AG04450 (cell line): ENCODE measurements around the gene ZNHIT2. TPM values are rescaled to one million over a fixed set of nuclear protein-coding genes. Genes with fewer than 3 reads are reported as not detected.
A peak's percentile ranks its signal among the peaks of the same experiment; 100 is the strongest.

Source experiments
- CTCF ChIA-PET: fragments of 300-600, 350-600 bp; formaldehyde crosslinking; extraction: SDS; loops from one replicate; lab custom pipeline; 2022; ENCODE audit warnings: antibody characterized with exemption, inconsistent platforms; lab: Charles Lee
- POLR2A ChIA-PET: fragments of 350-600 bp; formaldehyde crosslinking; extraction: SDS; loops from one replicate; lab custom pipeline; 2021; ENCODE audit warnings: antibody characterized with exemption, inconsistent platforms; lab: Yijun Ruan, JAX
- DNase-seq: peaks from one replicate; pipeline ENCODE4 v3.0.0-alpha.2; 2011; ENCODE audit warnings: low read depth, low spot score
- H3K27ac ChIP-seq: one replicate; pipeline ENCODE4 v1.5.1; 2012; ENCODE audit warnings: low read depth, low read length, control low read depth
- H3K27me3 ChIP-seq: one replicate; pipeline ENCODE4 v1.6.0; 2012; ENCODE audit warnings: low read length; ENCODE audit not compliant: control insufficient read depth, insufficient read depth
- H3K4me3 ChIP-seq: 2 replicates; pipeline ENCODE4 v1.5.1; 2011; ENCODE audit warnings: mild to moderate bottlenecking, low read depth, low read length, control low read depth
- H3K9me3 ChIP-seq: 2 replicates; pipeline ENCODE4 v1.5.1; 2012; ENCODE audit warnings: low read length; ENCODE audit not compliant: control insufficient read depth, insufficient read depth
- polyA plus RNA-seq: library from polyadenylated mRNA; depleted of rRNA; stranded (reverse); fragments of >200 nt; gene quantifications from 2 replicates; pipeline ENCODE4 v1.2.3, GENCODE V29; 2011
- TF ChIP-seq, protein P1 (sequence below): IDR thresholded peaks from 2 replicates; pipeline ENCODE4 v1.5.1; 2011; ENCODE audit warnings: low read depth, low read length, control low read depth, inconsistent platforms

Gene ZNHIT2
- polyA plus RNA-seq, 1 experiment = 3.1 TPM

- Histone ChIP-seq H3K27ac (no peak overlapping the region), H3K4me3 (peak overlapping the region; percentile 77), H3K9me3 (no peaks in the 10 kb centered on the region), H3K27me3 (no peaks in the 10 kb centered on the region)
- POLR2A ChIA-PET = interaction anchor here (0.9 to 2.6 kb wide), 3 partner anchors 14 to 25 kb away, joined by 3 to 9 read pairs (median 5); partner anchors contain the start of genes FAU and MRPL49
- DNase-seq = no peak
- TF ChIP-seq, protein P1, sequence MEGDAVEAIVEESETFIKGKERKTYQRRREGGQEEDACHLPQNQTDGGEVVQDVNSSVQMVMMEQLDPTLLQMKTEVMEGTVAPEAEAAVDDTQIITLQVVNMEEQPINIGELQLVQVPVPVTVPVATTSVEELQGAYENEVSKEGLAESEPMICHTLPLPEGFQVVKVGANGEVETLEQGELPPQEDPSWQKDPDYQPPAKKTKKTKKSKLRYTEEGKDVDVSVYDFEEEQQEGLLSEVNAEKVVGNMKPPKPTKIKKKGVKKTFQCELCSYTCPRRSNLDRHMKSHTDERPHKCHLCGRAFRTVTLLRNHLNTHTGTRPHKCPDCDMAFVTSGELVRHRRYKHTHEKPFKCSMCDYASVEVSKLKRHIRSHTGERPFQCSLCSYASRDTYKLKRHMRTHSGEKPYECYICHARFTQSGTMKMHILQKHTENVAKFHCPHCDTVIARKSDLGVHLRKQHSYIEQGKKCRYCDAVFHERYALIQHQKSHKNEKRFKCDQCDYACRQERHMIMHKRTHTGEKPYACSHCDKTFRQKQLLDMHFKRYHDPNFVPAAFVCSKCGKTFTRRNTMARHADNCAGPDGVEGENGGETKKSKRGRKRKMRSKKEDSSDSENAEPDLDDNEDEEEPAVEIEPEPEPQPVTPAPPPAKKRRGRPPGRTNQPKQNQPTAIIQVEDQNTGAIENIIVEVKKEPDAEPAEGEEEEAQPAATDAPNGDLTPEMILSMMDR = no peak
- CTCF ChIA-PET = interaction anchor here (1.6 kb wide), 1 partner anchor 16 kb away, joined by 4 read pairs; no protein-coding TSS in a partner anchor
These were observed 20.6 kb downstream of the ZNHIT2 start for GRCh38 chr11:65096926-65097325.

DNA sequence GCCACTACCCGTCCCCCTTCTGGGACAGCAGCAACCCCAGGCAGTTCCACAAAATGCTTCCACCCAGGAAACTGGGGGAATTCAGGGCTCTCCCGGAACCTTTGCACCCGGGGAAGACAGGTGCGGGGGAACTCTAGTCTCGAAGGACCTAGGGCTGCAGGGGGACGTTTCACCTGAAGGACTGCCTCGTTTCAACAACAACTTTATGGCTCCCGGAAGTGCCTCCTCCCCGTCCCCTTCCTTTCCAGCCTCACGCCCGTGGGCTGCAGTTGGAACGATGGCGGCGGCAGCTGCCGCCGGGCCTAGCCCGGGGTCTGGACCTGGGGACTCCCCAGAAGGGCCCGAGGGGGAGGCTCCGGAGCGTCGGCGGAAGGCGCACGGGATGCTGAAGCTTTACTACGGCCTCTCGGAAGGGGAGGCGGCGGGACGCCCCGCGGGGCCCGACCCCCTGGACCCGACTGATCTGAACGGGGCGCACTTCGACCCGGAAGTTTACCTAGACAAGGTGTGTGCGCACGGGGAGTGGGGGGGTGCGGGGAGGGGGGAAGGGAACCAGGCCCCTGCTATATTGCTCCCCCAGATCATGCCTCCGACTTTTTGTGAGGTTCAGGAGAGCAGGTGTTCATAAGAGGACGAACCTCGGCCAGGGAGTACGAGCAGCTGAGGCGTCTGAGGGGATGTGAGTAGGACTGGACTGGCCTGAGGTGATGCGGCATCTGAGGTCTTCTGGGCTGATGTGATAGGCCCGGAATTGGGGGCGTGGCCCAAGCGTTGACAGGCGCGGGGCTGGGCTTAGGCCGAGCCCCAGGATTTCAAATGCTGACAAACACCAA lies 21.3 kb downstream of the ZNHIT2 start, which contains the start of gene VPS51:
TSS of gene VPS51 (plus strand) at position 241 of the 833 bp plus-strand sequence. CDS start at position 278, 37 bp downstream.
- CTCF ChIA-PET = interaction anchor here (1.6 kb wide), 1 partner anchor 17 kb away, joined by 4 read pairs; no protein-coding TSS in a partner anchor
- H3K27me3 ChIP-seq = no peaks in the 10 kb centered on the region
- POLR2A ChIA-PET = interaction anchor here (0.9 to 2.6 kb wide), 3 partner anchors 15 to 26 kb away, joined by 3 to 9 read pairs (median 5); partner anchors contain the start of genes FAU and MRPL49
- peak; percentile 74 for DNase-seq
- TF ChIP-seq, protein P1 = no peak
- H3K27ac ChIP-seq = peak within 1 kb of the TSS; percentile 75
- no peaks in the 10 kb centered on the region for H3K9me3 ChIP-seq
- peak within 1 kb of the TSS; percentile 77 for H3K4me3 ChIP-seq

- TF ChIP-seq, protein P1 = no peak
- POLR2A ChIA-PET = interaction anchor here (2.6 kb wide), 1 partner anchor 15 kb away, joined by 9 read pairs; no protein-coding TSS in a partner anchor
- H3K27me3 ChIP-seq = no peaks in the 10 kb centered on the region
- DNase-seq = no peak
- CTCF ChIA-PET = interaction anchor here (0.7 to 2.0 kb wide), 2 partner anchors 15 to 22 kb away, joined by 3 to 5 read pairs; partner anchors contain the start of gene ZNHIT2
- H3K4me3 ChIP-seq = peak overlapping the region; percentile 77
- H3K9me3 ChIP-seq = no peaks in the 10 kb centered on the region
- H3K27ac ChIP-seq = no peak overlapping the region
These were observed 22.1 kb downstream of the ZNHIT2 start for GRCh38 chr11:65095427-65095826.

DNA sequence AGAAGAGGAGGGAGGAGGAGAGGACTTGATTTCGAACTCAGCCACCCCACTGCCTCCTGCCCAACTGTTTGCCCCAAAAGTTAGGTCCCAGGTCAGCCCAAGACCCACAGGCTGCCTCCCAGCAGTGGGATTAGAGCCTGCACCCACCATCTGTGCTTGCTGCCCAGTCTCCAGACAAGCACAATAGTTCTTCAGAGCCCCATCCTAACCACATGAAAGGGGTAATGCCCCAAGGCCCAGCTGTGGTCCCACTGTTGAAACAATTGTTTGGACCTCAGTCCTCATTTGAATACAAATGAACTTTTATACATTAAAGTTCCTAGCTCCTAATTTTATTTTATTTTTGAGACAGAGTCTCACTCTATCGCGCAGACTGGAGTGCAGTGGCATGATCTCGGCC lies 26.9 kb downstream of the ZNHIT2 start:
- no peak overlapping the region for H3K27ac ChIP-seq
- H3K9me3 ChIP-seq = no peaks in the 10 kb centered on the region
- DNase-seq = no peak
- CTCF ChIA-PET = interaction anchor here (0.7 to 1.6 kb wide), 3 partner anchors 20 to 244 kb away, joined by 3 to 4 read pairs (median 3); no protein-coding TSS in a partner anchor
- POLR2A ChIA-PET = no interaction called here
- TF ChIP-seq, protein P1 = no peak
- no peak overlapping the region for H3K4me3 ChIP-seq
- H3K27me3 ChIP-seq = no peaks in the 10 kb centered on the region
